AG04450 (cell line): Measurements from ENCODE around the gene ANO10. TPM values are rescaled to one million over a fixed set of nuclear protein-coding genes. Genes with fewer than 3 reads are reported as not detected.
"Not testable (repeated sequence)": the region's sequence is repeated elsewhere in the genome, so short reads cannot be mapped to it uniquely, and the experiment has no call there.

Experiments used
- CTCF ChIA-PET: fragments of 300-600, 350-600 bp; formaldehyde crosslinking; extraction: SDS; loops from one replicate; lab custom pipeline; 2022; ENCODE audit warnings: antibody characterized with exemption, inconsistent platforms; lab: Charles Lee
- POLR2A ChIA-PET: fragments of 350-600 bp; formaldehyde crosslinking; extraction: SDS; loops from one replicate; lab custom pipeline; 2021; ENCODE audit warnings: antibody characterized with exemption, inconsistent platforms; lab: Yijun Ruan, JAX
- DNase-seq: peaks from one replicate; pipeline ENCODE4 v3.0.0-alpha.2; 2011; ENCODE audit warnings: low read depth, low spot score
- H3K27ac ChIP-seq: one replicate; pipeline ENCODE4 v1.5.1; 2012; ENCODE audit warnings: low read depth, low read length, control low read depth
- H3K27me3 ChIP-seq: one replicate; pipeline ENCODE4 v1.6.0; 2012; ENCODE audit warnings: low read length; ENCODE audit not compliant: control insufficient read depth, insufficient read depth
- H3K4me3 ChIP-seq: 2 replicates; pipeline ENCODE4 v1.5.1; 2011; ENCODE audit warnings: mild to moderate bottlenecking, low read depth, low read length, control low read depth
- H3K9me3 ChIP-seq: 2 replicates; pipeline ENCODE4 v1.5.1; 2012; ENCODE audit warnings: low read length; ENCODE audit not compliant: control insufficient read depth, insufficient read depth
- CTCF ChIP-seq: IDR thresholded peaks from 2 replicates; pipeline ENCODE4 v1.5.1; 2011; ENCODE audit warnings: low read depth, low read length, control low read depth, inconsistent platforms
- polyA plus RNA-seq: library from polyadenylated mRNA; depleted of rRNA; stranded (reverse); fragments of >200 nt; gene quantifications from 2 replicates; pipeline ENCODE4 v1.2.3, GENCODE V29; 2011

ANO10 gene
- polyA plus RNA-seq, 1 experiment = 87.1 TPM

GRCh38 chr3:43362961-43363360 lies 258.9 kb downstream of the ANO10 start:
- H3K4me3 ChIP-seq = no peak overlapping the region
- ChIA-PET CTCF (no interaction called here), POLR2A (interaction anchor here (0.6 kb wide), 1 partner anchor 15 kb away, joined by 3 read pairs; no protein-coding TSS in a partner anchor)
- no peak for TF ChIP-seq CTCF
- no peak for DNase-seq
- H3K27ac ChIP-seq = no peak overlapping the region
- no peaks in the 10 kb centered on the region for H3K27me3 ChIP-seq
- H3K9me3 ChIP-seq = peaks cover 3% of the 10 kb centered on the region; the same call in 1 of the 2 replicates

DNA sequence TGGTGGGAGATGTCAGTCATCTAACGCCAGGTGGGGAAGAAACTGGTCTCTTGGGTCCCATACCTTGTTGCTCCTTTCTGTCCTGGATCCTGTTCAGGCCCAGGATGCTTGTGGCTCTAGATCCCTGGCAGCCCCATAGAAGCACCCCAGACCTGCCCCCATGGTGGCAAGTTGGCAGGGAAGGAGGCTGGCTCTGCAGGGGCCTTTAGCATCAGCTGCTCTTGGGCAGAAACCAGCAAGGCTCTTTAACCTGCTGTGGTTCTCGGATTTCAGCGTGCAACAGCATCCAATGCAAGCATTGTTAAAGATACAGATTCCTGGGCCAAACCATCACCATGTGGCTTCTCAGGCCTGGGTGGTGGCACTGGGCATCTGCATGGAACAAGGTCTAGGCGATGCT lies 259.6 kb downstream of the ANO10 start:
- no peak overlapping the region for H3K4me3 ChIP-seq
- DNase-seq = no peak
- no peaks in the 10 kb centered on the region for H3K27me3 ChIP-seq
- POLR2A ChIA-PET = interaction anchor here (0.6 kb wide), 1 partner anchor 14 kb away, joined by 3 read pairs; no protein-coding TSS in a partner anchor
- no peak for TF ChIP-seq CTCF
- H3K27ac ChIP-seq = no peak overlapping the region
- peaks cover 3% of the 10 kb centered on the region; the same call in 1 of the 2 replicates for H3K9me3 ChIP-seq
- CTCF ChIA-PET = no interaction called here

- Histone ChIP-seq H3K27me3 (no peaks in the 10 kb centered on the region), H3K27ac (no peak overlapping the region), H3K9me3 (peaks cover 8% of the 10 kb centered on the region), H3K4me3 (no peak overlapping the region)
- DNase-seq = no peak
- ChIA-PET CTCF (no interaction called here), POLR2A (no interaction called here)
- no peak for TF ChIP-seq CTCF
Observed at GRCh38 chr3:43361077-43361476, 260.7 kb downstream of the ANO10 start.

DNA sequence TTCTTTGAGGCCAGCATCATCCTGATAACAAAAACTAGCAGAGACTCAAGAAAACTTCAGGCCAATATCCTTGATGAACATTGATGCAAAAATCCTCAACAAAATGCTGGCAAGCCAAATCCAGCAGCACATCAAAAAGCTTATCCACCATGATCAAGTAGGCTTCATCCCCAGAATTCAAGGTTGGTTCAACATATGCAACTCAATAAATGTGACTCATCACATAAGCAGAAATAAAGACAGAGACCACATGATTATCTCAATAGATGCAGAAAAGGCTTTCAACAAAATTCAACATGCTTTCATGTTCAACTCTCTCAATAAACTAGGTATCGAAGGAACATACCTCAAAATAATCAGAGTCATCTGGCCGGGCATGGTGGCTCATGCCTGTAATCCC lies 265.8 kb downstream of the ANO10 start:
- CTCF ChIA-PET, DNase-seq, H3K27me3 ChIP-seq, H3K27ac ChIP-seq, POLR2A ChIA-PET, H3K4me3 ChIP-seq: not testable (repeated sequence)
- H3K9me3 ChIP-seq = peaks cover 16% of the 10 kb centered on the region

- no peaks in the 10 kb centered on the region for H3K27me3 ChIP-seq
- DNase-seq = no peak
- no peak for TF ChIP-seq CTCF
- H3K4me3 ChIP-seq = no peak overlapping the region
- H3K27ac ChIP-seq = no peak overlapping the region
- POLR2A ChIA-PET = no interaction called here
- H3K9me3 ChIP-seq = peaks cover 16% of the 10 kb centered on the region
- CTCF ChIA-PET = no interaction called here
Observed at GRCh38 chr3:43353923-43354670, 267.7 kb downstream of the ANO10 start.
